Measurements from ENCODE around the gene DDX4. TPM values are rescaled to one million over a fixed set of nuclear protein-coding genes. Genes with fewer than 3 reads are reported as not detected.
"Not testable (repeated sequence)": the region's sequence is repeated elsewhere in the genome, so short reads cannot be mapped to it uniquely, and the experiment has no call there.

DDX4 gene
- polyA plus RNA-seq, 2 donors, result not detected

DNA sequence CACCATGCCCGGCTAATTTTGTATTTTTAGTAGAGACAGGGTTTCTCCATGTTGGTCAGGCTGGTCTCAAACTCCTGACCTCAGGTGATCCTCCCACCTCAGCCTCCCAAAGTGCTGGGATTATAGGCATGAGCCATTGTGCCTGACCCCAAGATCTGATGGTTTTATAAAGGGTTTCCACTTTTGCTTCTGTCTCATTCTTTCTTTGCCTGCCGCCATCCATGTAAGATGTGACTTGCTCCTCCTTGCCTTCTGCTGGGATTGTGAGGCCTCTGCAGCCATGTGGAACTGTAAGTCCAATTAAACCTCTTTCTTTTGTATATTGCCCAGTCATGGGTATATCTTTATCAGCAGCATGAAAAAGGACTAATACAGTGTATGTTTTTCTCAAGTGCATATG, 18.8 kb upstream of the DDX4 start:
- not testable (repeated sequence) for H3K36me3 ChIP-seq (ENCODE audit: control insufficient read depth in 2 of 2, insufficient read depth in 2 of 2, low read length in 1 of 2); H3K27me3 ChIP-seq (ENCODE audit: control insufficient read depth in 1 of 2, insufficient read depth in 2 of 2, low read length in 2 of 2); H3K27ac ChIP-seq (ENCODE audit: low read depth in 2 of 2, low read length in 1 of 2); H3K4me3 ChIP-seq (ENCODE audit: low read depth in 1 of 2, low read length in 2 of 2); H3K4me1 ChIP-seq (ENCODE audit: control insufficient read depth in 2 of 2, insufficient read depth in 2 of 2, low read length in 1 of 2); H3K9me3 ChIP-seq (ENCODE audit: control insufficient read depth in 2 of 2, insufficient read depth in 1 of 2, low read depth in 1 of 2, low read length in 1 of 2)
- 85 to 96% methylated on average over 2 of the region's 2 CpGs for WGBS, 2 donors

DNA sequence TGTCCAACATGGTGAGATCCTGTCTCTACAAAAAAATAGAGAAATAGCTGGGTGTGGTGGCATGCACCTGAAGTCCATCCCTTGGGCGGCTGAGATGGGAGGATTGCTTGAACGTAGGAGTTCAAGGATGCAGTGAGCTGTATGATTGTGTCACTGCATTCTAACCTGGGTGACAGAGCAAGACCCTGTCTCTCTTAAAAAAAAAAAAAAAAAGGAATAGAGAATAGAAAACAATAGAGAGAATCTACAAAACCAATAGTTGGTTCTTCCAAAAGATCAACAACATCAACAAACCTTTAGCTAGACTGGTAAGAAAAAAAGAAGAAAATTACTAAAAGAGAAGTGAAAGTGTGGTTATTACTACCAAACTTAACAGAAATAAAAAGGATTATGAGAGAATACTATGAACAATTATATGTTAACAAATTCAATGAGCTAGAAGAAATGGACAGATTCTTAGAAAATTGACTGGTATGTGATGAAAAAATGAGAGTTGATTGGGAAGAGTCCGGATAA, 17.6 kb upstream of the DDX4 start:
- Histone ChIP-seq H3K4me1 (ENCODE audit: control insufficient read depth in 2 of 2, insufficient read depth in 2 of 2, low read length in 1 of 2) (no peaks in the 10 kb centered on the region), H3K27me3 (ENCODE audit: control insufficient read depth in 1 of 2, insufficient read depth in 2 of 2, low read length in 2 of 2) (no peaks in the 10 kb centered on the region), H3K27ac (ENCODE audit: low read depth in 2 of 2, low read length in 1 of 2) (no peak overlapping the region), H3K4me3 (ENCODE audit: low read depth in 1 of 2, low read length in 2 of 2) (no peak overlapping the region), H3K36me3 (ENCODE audit: control insufficient read depth in 2 of 2, insufficient read depth in 2 of 2, low read length in 1 of 2) (no peaks in the 10 kb centered on the region), H3K9me3 (ENCODE audit: control insufficient read depth in 2 of 2, insufficient read depth in 1 of 2, low read depth in 1 of 2, low read length in 1 of 2) (no peaks in the 10 kb centered on the region)
- WGBS, 2 donors, result 88 to 92% methylated on average over 3 of the region's 3 CpGs

- H3K9me3 ChIP-seq (ENCODE audit: control insufficient read depth in 2 of 2, insufficient read depth in 1 of 2, low read depth in 1 of 2, low read length in 1 of 2), result no peaks in the 10 kb centered on the region
- 81 to 86% methylated on average over 4 of the region's 4 CpGs for WGBS, 2 donors
- no peaks in the 10 kb centered on the region for H3K4me1 ChIP-seq (ENCODE audit: control insufficient read depth in 2 of 2, insufficient read depth in 2 of 2, low read length in 1 of 2)
- H3K27ac ChIP-seq (ENCODE audit: low read depth in 2 of 2, low read length in 1 of 2), result no peak overlapping the region
- no peaks in the 10 kb centered on the region for H3K27me3 ChIP-seq (ENCODE audit: control insufficient read depth in 1 of 2, insufficient read depth in 2 of 2, low read length in 2 of 2)
- no peaks in the 10 kb centered on the region for H3K36me3 ChIP-seq (ENCODE audit: control insufficient read depth in 2 of 2, insufficient read depth in 2 of 2, low read length in 1 of 2)
- H3K4me3 ChIP-seq (ENCODE audit: low read depth in 1 of 2, low read length in 2 of 2), result no peak overlapping the region
Measured at GRCh38 chr5:55724281-55724680, 13.6 kb upstream of the DDX4 start.

DNA sequence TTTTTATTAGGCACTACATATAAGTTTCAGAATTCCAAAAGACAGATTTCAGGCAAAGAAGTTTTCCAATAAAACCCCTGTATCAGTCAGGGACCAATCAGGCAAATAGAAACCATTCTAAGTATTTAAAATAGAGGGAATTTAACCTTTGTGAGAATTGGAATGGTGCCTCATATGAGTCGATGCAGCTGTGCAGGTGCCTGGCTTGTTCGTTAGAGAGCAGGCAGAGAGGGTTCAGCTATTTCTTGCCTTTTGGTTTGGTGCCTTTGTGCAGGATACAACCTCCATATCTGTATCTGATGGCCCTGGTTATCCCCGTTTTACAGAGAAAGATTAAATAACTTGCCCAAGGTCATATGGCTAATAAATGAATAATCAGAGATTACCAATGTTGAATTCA, 6.0 kb upstream of the DDX4 start:
- no peaks in the 10 kb centered on the region for H3K36me3 ChIP-seq (ENCODE audit: control insufficient read depth in 2 of 2, insufficient read depth in 2 of 2, low read length in 1 of 2)
- no peak overlapping the region for H3K4me3 ChIP-seq (ENCODE audit: low read depth in 1 of 2, low read length in 2 of 2)
- no peaks in the 10 kb centered on the region for H3K9me3 ChIP-seq (ENCODE audit: control insufficient read depth in 2 of 2, insufficient read depth in 1 of 2, low read depth in 1 of 2, low read length in 1 of 2)
- 53 to 69% methylated on average over 3 of the region's 3 CpGs for WGBS, 2 donors
- no peak overlapping the region for H3K27ac ChIP-seq (ENCODE audit: low read depth in 2 of 2, low read length in 1 of 2)
- no peaks in the 10 kb centered on the region for H3K4me1 ChIP-seq (ENCODE audit: control insufficient read depth in 2 of 2, insufficient read depth in 2 of 2, low read length in 1 of 2)
- H3K27me3 ChIP-seq (ENCODE audit: control insufficient read depth in 1 of 2, insufficient read depth in 2 of 2, low read length in 2 of 2), result no peaks in the 10 kb centered on the region

DNA sequence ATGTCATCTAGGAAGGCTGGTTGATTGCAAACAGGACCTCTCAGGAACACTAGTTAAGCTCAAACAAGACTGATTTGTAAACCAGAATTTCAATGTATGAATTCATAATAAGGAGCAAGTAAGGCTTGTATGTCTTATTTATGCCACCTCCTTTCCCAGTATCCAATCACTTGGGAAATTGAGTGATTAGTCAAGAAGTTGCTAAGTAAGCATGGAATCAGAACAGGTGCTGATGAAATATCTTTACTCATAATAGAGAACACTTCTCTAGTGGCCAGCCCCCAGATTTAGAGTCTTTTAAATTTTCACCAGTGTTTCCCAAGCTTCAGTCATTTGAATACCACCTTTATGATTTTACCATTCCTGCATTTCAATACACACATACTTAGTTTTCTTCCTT, 5.3 kb upstream of the DDX4 start:
- H3K9me3 ChIP-seq (ENCODE audit: control insufficient read depth in 2 of 2, insufficient read depth in 1 of 2, low read depth in 1 of 2, low read length in 1 of 2), result no peaks in the 10 kb centered on the region
- no peaks in the 10 kb centered on the region for H3K36me3 ChIP-seq (ENCODE audit: control insufficient read depth in 2 of 2, insufficient read depth in 2 of 2, low read length in 1 of 2)
- no peaks in the 10 kb centered on the region for H3K4me1 ChIP-seq (ENCODE audit: control insufficient read depth in 2 of 2, insufficient read depth in 2 of 2, low read length in 1 of 2)
- H3K4me3 ChIP-seq (ENCODE audit: low read depth in 1 of 2, low read length in 2 of 2), result no peak overlapping the region
- no peaks in the 10 kb centered on the region for H3K27me3 ChIP-seq (ENCODE audit: control insufficient read depth in 1 of 2, insufficient read depth in 2 of 2, low read length in 2 of 2)
- no peak overlapping the region for H3K27ac ChIP-seq (ENCODE audit: low read depth in 2 of 2, low read length in 1 of 2)

DNA sequence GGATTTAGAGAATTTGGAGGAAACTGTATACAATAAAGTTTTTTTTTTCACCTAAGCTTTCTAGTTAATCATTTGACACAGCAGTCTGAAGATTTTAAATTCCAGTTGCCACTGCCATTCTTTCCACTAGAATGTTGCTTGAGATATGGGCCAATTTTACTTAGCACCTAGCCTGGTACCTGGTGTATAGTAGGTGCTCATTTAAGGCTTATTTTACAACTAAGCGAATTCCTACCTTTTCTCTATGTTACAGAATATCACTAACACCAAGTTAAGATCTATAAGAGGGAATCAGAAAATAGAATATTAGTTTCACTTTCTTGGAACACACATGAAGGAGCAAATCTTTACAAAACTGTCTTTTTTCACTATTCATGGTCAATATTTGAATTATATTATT, 3.2 kb upstream of the DDX4 start:
- no peaks in the 10 kb centered on the region for H3K27me3 ChIP-seq (ENCODE audit: control insufficient read depth in 1 of 2, insufficient read depth in 2 of 2, low read length in 2 of 2)

GRCh38 chr5:55742778-55743177, 4.9 kb downstream of the DDX4 start:
- H3K4me1 ChIP-seq (ENCODE audit: control insufficient read depth in 2 of 2, insufficient read depth in 2 of 2, low read length in 1 of 2), result no peaks in the 10 kb centered on the region
- no peaks in the 10 kb centered on the region for H3K36me3 ChIP-seq (ENCODE audit: control insufficient read depth in 2 of 2, insufficient read depth in 2 of 2, low read length in 1 of 2)
- H3K27ac ChIP-seq (ENCODE audit: low read depth in 2 of 2, low read length in 1 of 2), result no peak overlapping the region
- H3K9me3 ChIP-seq (ENCODE audit: control insufficient read depth in 2 of 2, insufficient read depth in 1 of 2, low read depth in 1 of 2, low read length in 1 of 2), result no peaks in the 10 kb centered on the region
- H3K27me3 ChIP-seq (ENCODE audit: control insufficient read depth in 1 of 2, insufficient read depth in 2 of 2, low read length in 2 of 2), result no peaks in the 10 kb centered on the region
- no peak overlapping the region for H3K4me3 ChIP-seq (ENCODE audit: low read depth in 1 of 2, low read length in 2 of 2)
- 97 to 98% methylated on average over 3 of the region's 3 CpGs for whole genome bisulfite sequencing, 2 donors

More for the DNA sequence above, 3.2 kb upstream of the DDX4 start:
- Histone ChIP-seq H3K4me1 (ENCODE audit: control insufficient read depth in 2 of 2, insufficient read depth in 2 of 2, low read length in 1 of 2) (no peaks in the 10 kb centered on the region), H3K9me3 (ENCODE audit: control insufficient read depth in 2 of 2, insufficient read depth in 1 of 2, low read depth in 1 of 2, low read length in 1 of 2) (no peaks in the 10 kb centered on the region), H3K36me3 (ENCODE audit: control insufficient read depth in 2 of 2, insufficient read depth in 2 of 2, low read length in 1 of 2) (no peaks in the 10 kb centered on the region), H3K4me3 (ENCODE audit: low read depth in 1 of 2, low read length in 2 of 2) (no peak overlapping the region), H3K27ac (ENCODE audit: low read depth in 2 of 2, low read length in 1 of 2) (no peak overlapping the region)
- 55 to 95% methylated on average over 1 of the region's 1 CpG for whole genome bisulfite sequencing, 2 donors

DNA sequence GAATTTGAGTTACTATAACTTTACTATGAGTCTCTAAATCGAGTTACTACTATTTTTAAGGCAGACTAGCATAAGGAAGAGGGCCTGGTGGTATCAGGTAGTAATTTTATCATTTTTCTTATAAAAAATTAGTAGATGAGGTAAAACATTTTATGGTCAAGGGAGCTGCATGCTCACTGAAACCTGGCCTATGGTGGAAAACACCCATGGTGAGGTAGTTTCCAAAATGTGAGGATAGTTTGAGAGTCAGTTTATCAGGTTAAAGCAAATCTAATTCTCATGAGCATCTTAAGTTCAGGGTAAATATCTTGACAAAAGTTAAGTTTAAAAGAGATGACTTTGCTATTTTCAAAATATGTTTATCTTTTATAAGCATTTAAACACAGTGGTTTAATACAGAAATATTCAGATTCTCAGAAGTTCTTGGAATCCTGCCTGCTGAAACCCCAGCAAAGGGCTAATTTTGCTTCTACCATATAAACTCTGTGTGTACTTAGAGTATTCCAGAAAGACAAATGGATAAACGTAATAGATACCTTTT, 10.0 kb downstream of the DDX4 start:
- 65 to 73% methylated on average over 2 of the region's 2 CpGs for WGBS, 2 donors
- Histone ChIP-seq H3K27me3 (ENCODE audit: control insufficient read depth in 1 of 2, insufficient read depth in 2 of 2, low read length in 2 of 2) (no peaks in the 10 kb centered on the region), H3K36me3 (ENCODE audit: control insufficient read depth in 2 of 2, insufficient read depth in 2 of 2, low read length in 1 of 2) (no peaks in the 10 kb centered on the region), H3K4me3 (ENCODE audit: low read depth in 1 of 2, low read length in 2 of 2) (no peak overlapping the region), H3K9me3 (ENCODE audit: control insufficient read depth in 2 of 2, insufficient read depth in 1 of 2, low read depth in 1 of 2, low read length in 1 of 2) (no peaks in the 10 kb centered on the region), H3K4me1 (ENCODE audit: control insufficient read depth in 2 of 2, insufficient read depth in 2 of 2, low read length in 1 of 2) (no peaks in the 10 kb centered on the region), H3K27ac (ENCODE audit: low read depth in 2 of 2, low read length in 1 of 2) (no peak overlapping the region)

DNA sequence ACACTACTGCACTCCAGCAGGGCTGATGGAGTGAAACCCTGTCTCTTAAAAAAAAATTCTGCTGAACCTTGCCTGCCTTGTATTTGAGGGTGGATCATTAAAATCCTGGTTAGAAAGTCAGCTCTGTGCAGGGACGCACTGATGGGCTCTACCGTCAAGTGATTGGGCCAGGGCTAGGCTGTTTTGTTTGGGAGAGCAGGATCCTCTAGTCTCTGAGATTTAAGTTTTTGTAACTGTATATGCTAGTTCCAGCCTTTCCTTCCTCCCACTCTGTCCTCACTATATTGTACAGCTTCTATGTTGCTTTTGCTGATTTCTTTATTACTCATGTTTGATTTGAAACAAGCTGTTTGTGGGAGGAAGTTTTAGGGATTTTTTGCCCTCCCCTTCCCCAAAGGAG, 11.5 kb downstream of the DDX4 start:
- Histone ChIP-seq H3K4me1 (ENCODE audit: control insufficient read depth in 2 of 2, insufficient read depth in 2 of 2, low read length in 1 of 2) (no peaks in the 10 kb centered on the region), H3K36me3 (ENCODE audit: control insufficient read depth in 2 of 2, insufficient read depth in 2 of 2, low read length in 1 of 2) (no peaks in the 10 kb centered on the region), H3K27ac (ENCODE audit: low read depth in 2 of 2, low read length in 1 of 2) (no peak overlapping the region), H3K9me3 (ENCODE audit: control insufficient read depth in 2 of 2, insufficient read depth in 1 of 2, low read depth in 1 of 2, low read length in 1 of 2) (no peaks in the 10 kb centered on the region), H3K27me3 (ENCODE audit: control insufficient read depth in 1 of 2, insufficient read depth in 2 of 2, low read length in 2 of 2) (no peaks in the 10 kb centered on the region), H3K4me3 (ENCODE audit: low read depth in 1 of 2, low read length in 2 of 2) (no peak overlapping the region)
- WGBS, 2 donors, result 64 to 79% methylated on average over 2 of the region's 2 CpGs

GRCh38 chr5:55750063-55750462, 12.2 kb downstream of the DDX4 start:
- H3K27me3 ChIP-seq (ENCODE audit: control insufficient read depth in 1 of 2, insufficient read depth in 2 of 2, low read length in 2 of 2), result no peaks in the 10 kb centered on the region
- H3K4me3 ChIP-seq (ENCODE audit: low read depth in 1 of 2, low read length in 2 of 2), result no peak overlapping the region
- no peak overlapping the region for H3K27ac ChIP-seq (ENCODE audit: low read depth in 2 of 2, low read length in 1 of 2)
- H3K9me3 ChIP-seq (ENCODE audit: control insufficient read depth in 2 of 2, insufficient read depth in 1 of 2, low read depth in 1 of 2, low read length in 1 of 2), result no peaks in the 10 kb centered on the region
- WGBS, 2 donors, result 42 to 56% methylated on average over 3 of the region's 3 CpGs
- H3K4me1 ChIP-seq (ENCODE audit: control insufficient read depth in 2 of 2, insufficient read depth in 2 of 2, low read length in 1 of 2), result no peaks in the 10 kb centered on the region
- H3K36me3 ChIP-seq (ENCODE audit: control insufficient read depth in 2 of 2, insufficient read depth in 2 of 2, low read length in 1 of 2), result no peaks in the 10 kb centered on the region
